Measurements from ENCODE around the gene SPN.
"Not testable (repeated sequence)": the region's sequence is repeated elsewhere in the genome, so short reads cannot be mapped to it uniquely, and the experiment has no call there.

The SPN gene

DNA sequence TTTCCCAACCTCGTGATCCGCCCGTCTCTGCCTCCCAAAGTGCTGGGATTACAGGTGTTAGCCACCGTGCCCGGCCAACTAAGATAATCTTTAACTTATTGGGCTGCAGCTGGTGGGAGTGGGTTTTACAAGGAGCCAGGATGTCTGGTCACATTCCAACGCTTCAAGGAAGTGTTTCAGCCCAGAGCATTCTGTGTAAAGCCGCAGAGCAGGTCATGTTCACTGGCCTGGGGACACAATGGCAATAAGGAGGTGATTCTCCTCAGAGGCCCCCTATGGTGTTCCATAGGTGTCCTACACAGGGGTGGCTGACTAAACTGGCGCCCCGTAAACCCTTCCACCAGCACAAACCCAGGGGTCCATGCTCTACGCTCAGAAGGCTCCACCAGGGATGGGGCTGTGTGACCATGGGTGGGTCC is 17.1 kb downstream of the SPN start:
- no peak for DNase-seq

DNA sequence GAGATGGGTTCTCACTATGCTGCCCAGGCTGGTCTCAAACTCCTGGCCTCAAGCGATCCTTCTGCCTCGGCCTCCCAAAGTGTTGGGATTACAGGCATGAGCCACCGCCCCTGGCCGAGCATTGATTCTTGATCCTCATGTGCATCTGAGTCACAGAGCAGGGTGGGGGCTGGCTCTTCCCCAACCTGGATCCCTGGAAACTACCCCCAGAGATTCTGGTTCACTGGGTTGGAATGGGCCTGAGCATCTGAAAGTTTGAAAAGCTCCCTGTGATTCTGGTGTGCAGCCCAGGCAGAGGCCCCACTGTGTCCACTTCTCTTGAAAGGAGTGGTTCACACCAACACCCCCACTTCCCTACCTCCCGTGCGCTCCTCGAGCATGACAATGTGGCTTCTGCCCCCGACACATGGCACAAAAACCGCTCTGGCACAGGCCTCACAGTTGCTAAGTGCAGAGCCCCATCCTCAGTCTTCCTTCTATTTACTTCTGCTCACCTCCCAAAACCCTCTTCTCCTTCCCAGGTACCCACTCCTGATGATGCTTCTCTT is 20.6 kb downstream of the SPN start:
- no peak for DNase-seq

DNA sequence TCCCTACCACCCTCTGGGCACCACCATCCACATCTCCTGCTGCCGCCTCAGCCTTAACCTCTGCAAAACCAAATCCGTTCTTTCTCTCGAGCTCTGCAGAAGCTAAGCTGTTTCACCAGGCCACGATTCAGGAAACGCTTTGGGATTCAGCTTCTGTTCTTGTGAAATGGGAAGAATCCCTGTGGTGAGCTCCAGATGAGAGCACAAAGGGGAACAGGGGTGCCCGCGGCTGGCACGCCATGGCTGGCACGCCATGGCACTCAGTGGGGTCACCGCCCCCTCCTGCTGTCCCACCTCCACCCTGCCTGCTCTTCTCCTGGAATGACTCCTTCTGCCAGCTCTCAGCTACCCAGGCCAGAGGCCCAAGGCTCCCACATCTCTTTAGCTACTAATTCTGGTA is 21.6 kb downstream of the SPN start:
- no peak for DNase-seq

DNA sequence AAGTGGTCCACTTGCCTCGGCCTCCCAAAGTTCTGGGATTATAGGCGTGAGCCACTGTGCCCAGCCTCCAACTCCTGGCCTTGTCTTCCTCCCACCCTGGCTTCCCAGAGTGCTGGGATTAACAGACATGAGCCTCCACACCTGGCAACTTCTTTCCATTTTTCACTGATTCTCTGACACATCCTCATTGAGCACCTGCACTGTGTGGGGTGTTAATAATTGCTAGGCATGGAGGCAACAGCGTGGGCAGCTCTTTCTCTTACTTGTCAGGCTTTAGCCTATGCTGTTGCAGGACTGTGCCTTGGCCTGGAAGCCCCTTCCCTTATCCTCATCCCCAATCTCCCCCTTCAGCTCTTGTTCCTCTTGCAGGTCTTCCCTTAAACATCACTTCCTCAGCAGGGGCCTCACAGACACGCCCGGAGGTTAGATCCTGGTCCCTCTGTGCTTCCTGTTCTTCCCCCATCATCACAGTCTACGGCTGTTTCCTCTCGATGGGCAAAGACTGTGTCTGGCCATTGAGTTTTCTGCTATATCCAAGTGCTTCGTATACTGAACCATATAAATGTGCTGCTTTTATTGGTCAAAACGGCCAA is 23.8 kb downstream of the SPN start:
- DNase-seq, result no peak

DNA sequence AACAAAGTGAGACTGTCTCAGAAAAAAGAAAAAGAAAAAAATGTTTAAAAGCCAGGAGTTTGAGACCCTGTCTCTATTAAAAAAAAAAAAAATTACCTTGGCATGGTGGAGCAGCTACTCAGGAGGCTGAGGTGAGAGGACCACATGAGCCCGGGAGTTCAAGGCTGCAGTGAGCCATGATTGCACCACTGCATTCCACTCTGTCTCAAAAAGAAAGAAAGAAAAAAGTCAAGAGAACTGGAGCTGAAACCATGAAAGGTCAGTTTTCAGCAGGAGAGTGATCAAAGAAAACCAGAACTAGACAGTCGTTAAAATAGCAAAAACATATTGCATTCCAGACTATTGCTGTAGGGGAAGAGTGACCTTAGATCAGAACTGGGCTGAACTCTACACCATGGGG is 24.7 kb downstream of the SPN start:
- DNase-seq, result no peak

DNA sequence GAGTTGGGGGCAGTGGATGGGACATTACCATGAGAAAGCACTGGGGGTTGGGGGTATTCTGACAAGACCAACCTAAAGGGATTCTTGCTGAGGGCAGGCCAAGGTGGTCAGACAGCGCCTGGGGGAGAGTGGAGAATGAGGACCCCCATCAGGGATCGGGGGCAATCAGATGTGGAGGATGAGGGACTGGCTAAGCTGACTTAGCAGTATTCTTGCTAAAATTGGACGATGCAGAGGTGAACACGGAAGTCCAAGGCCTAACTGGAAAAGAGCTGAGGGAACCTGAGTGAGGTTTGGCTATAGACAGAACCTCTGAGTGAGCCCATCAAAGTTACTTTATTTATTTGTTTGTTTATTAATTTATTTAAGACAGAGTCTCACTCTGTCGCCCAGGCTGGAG is 25.1 kb downstream of the SPN start:
- no peak for DNase-seq

DNA sequence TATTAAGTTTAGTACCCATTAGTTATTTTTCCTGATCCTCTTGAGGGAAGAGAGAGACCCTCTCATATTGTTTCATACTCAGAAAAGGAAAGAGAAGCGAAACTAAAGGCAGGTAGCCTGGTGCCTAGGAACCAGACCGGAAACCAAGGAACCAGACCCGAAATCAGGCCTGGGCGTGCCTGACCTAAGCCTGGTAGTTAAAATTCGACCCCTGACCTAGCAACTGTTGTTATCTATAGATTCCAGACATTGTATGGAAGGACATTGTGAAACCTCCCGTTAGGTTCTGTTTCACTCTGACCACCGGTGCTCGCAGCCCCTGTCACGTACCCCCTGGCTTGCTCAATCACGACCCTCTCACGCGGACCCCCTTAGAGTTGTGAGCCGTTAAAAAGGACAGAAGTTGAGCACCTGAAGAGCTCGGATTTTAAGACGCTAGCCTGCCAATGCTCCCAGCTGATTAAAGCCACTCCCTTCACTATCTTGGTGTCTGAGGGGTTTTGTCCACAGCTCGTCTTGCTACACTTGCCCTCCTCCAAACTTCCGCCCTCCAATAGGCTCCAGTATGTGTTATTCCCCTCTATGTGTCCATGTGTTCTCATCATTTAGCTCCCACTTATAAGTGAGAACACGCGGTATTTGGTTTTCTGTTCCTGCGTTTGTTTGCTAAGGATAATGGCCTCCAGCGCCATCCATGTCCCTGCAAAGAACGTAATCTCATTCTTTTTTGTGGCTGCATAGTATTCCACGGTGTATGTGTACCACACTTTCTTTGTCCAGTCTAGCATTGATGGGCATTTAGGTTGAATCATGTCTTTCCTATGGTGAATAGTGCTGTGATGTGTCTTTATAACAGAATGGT is 26.7 kb downstream of the SPN start:
- DNase-seq, result not testable (repeated sequence)

DNA sequence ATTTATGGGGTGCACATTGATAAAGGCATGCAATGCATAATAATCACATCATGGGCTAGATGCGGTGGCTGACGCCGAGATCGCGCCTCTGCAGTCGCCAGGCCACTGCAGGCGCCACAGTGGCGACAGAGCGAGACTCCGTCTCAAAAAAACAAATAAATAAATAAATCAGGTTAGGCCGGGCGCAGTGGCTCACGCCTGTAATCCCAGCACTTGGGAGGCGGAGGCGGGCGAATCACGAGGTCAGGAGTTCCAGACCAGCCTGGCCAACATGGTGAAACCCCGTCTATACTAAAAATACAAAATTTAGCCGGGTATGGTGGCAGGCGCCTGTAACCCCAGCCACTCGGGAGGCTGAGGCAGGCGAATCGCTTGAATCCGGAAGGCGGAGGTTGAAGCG is 29.6 kb downstream of the SPN start:
- not testable (repeated sequence) for DNase-seq

DNA sequence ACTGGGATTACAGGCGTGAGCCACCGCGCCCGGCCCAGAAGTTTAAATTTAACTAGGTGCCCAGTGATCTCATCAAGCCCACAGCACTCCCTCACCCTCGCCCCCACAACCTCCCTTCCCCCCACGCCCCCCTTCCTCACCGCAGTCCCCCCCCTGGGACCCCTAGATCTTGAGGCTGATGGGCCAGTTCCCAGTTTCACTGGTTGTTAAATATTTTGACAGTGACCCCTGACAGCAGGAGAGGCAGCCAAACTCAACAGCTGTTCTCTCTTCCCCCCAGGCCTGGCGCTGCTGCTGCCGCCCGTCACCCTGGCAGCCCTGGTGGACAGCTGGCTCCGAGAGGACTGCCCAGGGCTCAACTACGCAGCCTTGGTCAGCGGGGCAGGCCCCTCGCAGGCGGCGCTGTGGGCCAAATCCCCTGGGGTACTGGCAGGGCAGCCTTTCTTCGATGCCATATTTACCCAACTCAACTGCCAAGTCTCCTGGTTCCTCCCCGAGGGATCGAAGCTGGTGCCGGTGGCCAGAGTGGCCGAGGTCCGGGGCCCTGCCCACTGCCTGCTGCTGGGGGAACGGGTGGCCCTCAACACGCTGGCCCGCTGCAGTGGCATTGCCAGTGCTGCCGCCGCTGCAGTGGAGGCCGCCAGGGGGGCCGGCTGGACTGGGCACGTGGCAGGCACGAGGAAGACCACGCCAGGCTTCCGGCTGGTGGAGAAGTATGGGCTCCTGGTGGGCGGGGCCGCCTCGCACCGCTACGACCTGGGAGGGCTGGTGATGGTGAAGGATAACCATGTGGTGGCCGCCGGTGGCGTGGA is 31.5 kb downstream of the SPN start:
- DNase-seq, result no peak

DNA sequence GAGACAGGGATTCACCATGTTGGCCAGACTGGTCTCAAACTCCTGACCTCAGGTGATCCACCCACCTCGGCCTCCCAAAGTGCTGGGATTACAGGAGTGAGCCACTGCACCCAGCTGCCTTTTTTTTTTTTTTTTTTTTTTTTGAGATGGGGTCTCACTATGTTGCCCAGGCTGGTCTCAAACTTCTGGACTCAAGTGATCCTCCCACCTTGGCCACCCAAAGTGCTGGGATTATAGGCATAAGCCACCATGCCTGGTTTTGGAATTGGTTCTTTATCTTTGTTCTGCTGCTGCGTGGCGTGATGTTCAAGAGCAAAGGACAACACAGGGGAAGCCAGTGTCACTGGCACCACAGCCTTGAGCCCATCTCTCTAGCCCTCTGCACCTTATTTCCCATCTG is 32.6 kb downstream of the SPN start:
- not testable (repeated sequence) for DNase-seq

DNA sequence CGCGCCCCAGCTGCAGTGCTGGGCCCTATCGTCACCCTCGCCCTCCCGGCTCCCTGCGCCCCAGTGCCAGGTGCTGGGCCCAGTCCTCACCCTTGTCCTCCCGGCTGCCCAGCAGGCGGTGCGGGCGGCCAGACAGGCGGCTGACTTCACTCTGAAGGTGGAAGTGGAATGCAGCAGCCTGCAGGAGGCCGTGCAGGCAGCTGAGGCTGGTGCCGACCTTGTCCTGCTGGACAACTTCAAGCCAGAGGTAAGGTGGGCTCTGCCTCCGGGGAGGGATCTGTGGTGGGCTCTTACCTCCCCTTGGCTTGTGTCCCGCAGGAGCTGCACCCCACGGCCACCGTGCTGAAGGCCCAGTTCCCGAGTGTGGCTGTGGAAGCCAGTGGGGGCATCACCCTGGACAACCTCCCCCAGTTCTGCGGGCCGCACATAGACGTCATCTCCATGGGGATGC is 33.9 kb downstream of the SPN start:
- DNase-seq, result no peak

DNA sequence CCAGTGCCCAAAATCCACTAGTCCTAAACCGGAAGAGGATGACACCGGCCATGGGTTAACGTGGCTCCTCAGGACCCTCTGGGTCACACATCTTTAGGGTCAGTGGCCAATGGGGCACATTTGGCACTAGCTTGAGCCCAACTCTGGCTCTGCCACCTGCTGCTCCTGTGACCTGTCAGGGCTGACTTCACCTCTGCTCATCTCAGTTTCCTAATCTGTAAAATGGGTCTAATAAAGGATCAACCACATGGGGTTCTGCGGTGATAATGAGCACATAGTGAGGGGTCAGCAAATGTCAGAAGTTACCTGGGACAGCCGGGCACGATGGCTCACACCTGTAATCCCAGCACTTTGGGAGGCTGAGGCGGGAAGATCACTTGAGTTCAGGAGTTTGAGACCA is 34.3 kb downstream of the SPN start:
- no peak for DNase-seq

DNA sequence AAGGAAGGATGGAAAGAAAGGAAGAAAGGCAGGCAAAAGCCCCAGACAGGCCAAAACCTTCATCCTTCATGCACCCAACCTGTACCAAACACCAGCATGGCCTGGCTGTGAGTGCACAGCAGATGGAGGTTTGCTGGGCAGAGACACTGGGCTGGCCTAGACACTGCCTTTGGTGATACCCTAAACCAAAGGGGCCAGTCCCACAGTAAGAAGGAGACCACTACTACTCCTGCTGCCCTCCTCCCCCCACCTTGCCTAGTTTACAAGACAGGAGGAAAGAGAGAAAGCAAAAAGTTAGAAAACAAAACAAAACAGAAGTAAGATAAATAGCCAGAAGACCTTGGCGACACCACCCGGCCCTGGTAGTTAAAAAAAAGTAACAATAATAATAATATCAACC is 35.0 kb downstream of the SPN start:
- no peak for DNase-seq

DNA sequence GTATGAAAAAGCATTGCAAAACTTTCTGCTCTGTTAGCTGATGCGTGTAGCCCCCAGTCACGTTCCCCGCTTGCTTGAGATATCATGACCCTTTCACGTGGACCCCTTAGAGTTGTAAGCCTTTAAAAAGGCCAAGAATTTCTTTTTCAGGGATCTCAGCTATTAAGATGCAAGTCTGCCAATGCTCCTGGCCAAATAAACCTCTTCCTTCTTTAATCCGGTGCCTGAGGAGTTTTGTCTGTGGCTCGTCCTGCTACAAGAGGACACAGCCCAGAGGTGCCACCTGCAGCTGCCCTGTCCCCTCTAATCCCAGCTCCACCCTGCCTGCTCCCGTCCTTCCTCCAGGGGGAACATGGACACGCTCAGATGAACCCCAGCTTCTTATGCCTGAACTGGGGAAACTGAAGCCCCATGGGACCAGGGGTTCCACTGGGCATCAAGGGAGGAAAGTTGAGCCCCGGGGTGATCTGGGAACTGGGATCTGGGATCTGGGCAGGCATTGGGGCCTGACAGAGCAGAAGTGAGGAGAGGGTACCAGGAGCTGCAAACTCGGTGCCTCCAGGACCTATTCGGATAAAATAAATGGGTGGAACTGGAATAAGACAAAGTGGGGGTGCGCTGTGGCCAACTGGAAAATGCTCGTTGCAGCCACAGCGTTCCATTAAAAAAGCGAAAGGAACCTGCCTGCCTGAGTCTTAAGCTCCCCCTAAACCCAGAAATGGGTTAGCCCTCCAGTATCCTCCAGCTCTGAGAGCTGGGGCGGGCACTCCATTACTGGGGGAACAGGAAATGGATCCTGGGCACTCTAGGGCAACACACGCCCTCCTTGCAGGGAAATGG is 35.7 kb downstream of the SPN start:
- no peak for DNase-seq

DNA sequence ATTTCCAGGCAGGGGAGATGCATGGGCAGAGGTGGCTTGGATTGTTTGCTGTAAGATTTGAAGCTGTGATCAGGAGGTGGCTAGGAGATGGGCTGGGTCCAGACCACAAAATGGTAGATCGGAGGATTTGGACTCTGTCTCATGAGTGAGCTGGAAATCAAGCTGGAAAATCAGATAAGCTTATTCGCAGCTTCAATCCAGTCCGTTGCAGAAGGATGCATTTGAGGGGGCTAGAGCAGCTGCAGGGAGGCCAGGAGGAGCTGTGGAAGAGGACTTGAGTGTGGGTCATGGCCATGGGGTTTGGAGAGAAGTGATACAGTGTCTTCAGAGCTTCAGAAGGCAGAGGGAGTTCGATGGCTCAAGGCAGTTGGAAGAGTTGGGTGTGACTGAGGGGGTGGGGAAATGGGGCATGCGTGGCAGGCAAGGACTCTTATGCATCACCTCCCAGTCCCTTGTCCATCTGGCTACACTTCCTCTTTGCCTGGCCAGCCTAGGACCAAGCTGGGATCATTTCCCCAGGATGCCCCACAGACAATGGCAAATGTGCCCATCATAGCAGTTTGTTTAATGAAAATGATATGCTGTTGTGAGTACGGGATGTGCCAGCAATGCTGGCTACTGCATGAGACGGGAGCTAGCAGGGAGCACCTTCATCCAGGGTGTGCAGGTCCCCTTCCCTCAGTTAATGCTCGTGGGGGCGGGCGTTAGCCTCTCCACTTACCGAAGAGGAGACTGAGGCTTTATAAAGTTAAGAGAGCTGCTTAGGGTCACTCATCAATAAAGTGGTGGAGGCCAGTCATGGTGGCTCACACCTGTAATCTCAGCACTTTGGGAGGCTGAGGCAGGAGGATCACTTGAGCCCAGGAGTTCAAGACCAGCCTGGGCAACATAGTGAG is 36.5 kb downstream of the SPN start:
- DNase-seq, result no peak

DNA sequence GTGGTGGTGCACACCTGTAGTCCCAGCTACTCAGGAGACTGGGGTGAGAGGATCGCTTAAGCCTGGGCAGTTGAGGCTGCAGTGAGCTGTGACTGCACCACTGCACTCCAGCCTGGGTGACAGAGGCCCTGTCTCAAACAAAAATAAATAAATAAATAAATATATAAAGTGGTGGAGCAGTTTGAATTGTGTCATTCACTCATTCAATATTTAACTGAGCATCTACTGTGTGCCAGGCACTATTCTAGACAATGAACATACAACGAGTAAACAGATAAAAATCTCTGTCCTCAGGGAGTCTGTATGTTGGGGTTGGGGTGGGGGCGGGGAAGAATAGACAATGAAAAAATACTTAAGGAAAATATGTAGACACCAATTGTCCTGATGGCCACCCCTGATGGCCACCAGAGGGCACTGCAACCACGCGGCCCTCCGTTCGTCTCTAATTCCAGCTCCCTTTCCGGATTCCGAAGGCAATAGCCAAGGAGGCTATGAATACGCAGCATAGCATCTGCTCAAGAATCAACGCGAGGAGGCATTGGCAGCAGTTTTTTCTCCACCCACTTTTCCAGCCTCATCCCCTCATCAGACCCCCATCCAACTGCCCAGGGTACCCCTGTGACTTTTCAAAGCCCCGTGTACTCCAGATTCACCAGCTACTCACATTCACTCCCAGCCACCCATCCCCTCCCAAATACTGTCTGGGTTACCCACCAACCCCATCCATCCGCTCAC is 37.4 kb downstream of the SPN start:
- peak; percentile 68 to 69 for DNase-seq

DNA sequence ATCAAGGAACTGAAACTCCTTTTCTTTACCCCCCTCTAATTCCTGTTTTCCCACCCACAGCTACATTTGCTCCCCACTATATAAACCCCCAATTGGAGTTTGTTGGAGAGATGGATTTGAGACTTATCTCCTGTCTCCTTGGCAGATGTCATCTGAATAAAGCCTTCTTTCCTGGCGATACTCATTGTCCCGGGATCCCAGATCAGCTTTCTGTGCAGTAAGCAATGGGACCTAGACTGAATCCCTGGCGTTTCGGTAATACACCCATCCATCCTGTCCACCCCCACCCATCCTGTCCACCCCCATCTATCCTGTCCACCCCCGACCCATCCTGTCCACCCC is 38.1 kb downstream of the SPN start:
- DNase-seq, result no peak

DNA sequence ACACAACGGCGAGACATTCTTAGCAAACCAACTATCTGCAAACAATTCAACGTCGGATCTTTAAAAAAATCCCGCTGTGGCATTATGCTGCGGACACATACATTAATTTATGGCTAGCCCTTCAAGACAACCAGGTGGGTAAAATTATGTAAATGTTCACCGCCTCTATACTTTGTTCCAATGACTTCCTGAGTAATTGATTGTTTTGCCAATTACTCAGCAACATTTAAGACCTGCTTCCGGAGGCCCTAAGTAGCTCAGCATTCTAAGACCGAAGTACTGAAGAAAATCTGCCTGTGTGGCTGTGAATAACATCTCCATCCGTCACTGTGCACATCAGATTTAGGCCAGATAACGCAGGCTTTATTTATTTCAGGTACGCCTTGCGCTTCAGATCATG is 39.2 kb downstream of the SPN start:
- no peak for DNase-seq

DNA sequence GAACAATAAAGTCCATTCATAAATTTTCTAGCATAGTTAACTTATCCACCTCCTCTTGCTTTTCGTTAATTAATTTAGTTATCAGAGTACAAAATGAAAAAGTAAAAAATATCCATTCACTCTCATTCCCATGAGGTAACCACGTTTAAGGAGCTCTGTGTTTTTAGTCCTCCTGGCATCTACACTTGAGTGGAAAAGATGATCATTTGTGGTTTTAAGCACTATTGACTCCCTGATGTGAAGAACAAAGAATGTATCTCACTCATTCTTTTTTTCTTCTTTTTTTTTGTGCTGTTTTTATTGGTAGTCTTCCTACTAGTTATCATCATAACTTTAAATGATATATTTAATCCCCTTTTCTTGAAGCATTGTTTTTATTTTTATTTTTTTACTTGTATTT is 42.0 kb downstream of the SPN start:
- no peak for DNase-seq

DNA sequence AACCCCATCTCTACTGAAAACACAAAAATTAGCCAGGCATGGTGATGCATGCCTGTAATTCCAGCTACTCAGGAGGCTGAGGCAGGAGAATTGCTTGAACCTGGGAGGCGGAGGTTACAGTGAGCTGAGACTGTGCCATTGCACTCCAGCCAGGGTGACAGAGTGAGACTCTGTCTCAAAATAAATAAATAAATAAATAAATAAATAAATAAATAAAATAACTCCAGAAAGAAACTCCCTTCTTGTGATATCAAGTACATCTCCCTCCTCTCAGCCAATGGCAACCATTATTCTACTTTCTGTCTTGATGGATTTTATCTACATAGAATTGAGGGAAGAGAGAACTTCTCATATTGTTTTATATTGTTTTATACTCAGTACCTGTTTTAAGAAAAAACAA is 44.1 kb downstream of the SPN start:
- DNase-seq, result not testable (repeated sequence)

Data from stimulated activated CD4-positive, alpha-beta T cell treated with anti-CD3 and anti-CD28 coated beads, Interleukin-2, amount 100 ng/mL, for 48 hours (primary cell).